Hepatocyte (in vitro differentiated cells): ENCODE measurements around the gene AUTS2.

Source experiments
- EZH2phosphoT487 ChIP-seq: fragments of 200-600 bp; sonication (generic); IDR thresholded peaks from one replicate; pipeline ENCODE4 v1.6.1; 2018; ENCODE audit warnings: antibody characterized with exemption, mild to moderate bottlenecking, low read depth, moderate library complexity; ENCODE audit not compliant: unreplicated experiment, severe bottlenecking
- TF ChIP-seq, protein P1 (sequence below): fragments of 200-600 bp; sonication (generic); IDR thresholded peaks from 2 replicates; pipeline ENCODE4 v1.5.1; 2016; ENCODE audit warnings: antibody characterized with exemption, mild to moderate bottlenecking; ENCODE audit not compliant: poor library complexity

DNA sequence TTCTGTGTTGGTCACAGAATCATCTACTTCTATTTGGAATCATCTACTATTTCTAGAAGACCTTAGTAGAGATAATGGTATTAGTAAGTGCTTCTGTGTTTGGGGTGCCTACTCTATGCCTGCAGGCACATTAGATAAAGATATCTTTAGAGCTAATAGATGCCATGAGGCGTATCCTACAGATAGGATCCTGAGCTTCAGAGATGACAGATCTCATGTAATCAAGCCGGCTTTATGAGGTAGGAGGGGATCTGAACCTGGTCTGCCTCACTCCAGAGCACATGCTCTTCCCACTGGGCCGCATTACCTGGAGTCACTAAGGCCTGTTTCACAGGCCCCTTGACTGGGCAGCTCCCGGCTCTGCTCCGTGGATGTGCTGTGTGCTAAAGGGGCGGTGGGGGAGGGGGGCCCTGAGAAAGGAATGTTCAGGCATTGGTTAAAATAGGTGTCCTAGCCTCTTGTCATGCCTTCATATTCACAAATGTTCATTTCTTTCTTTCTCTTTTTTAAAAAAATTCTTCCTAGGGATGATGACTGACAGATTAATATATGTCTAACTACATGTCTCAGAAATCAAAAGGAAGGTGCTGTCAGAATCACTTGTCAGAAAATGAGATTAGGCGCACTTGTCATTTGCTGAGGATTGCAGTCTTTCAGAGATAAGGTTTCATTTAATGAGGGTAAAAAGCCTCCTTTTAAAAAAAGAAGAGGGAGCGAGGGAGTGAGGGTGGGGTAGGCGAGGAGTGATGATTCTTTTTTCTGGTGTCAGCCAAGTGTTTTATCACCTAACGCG lies 1075.7 kb downstream of the AUTS2 start:
- TF ChIP-seq, protein P1, sequence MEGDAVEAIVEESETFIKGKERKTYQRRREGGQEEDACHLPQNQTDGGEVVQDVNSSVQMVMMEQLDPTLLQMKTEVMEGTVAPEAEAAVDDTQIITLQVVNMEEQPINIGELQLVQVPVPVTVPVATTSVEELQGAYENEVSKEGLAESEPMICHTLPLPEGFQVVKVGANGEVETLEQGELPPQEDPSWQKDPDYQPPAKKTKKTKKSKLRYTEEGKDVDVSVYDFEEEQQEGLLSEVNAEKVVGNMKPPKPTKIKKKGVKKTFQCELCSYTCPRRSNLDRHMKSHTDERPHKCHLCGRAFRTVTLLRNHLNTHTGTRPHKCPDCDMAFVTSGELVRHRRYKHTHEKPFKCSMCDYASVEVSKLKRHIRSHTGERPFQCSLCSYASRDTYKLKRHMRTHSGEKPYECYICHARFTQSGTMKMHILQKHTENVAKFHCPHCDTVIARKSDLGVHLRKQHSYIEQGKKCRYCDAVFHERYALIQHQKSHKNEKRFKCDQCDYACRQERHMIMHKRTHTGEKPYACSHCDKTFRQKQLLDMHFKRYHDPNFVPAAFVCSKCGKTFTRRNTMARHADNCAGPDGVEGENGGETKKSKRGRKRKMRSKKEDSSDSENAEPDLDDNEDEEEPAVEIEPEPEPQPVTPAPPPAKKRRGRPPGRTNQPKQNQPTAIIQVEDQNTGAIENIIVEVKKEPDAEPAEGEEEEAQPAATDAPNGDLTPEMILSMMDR: no peak
- no peak for TF ChIP-seq EZH2phosphoT487
